NCI-H446 treated with DMSO at 0.1 percent for 48 hours (cell line): Measurements from ENCODE around the gene TMEM208.

Experiments
- DNase-seq: peaks from one replicate; lab custom pipeline; 2025; lab: John Stamatoyannopoulos, UW

Gene TMEM208

GRCh38 chr16:67250045-67250327 is 23.1 kb downstream of the TMEM208 start:
- DNase-seq = no peak

- DNase-seq = peak; percentile 61
These were observed 25.9 kb downstream of the TMEM208 start for GRCh38 chr16:67252609-67253497.

- DNase-seq = no peak
These were observed 28.0 kb downstream of the TMEM208 start for GRCh38 chr16:67254801-67255552.

- no peak for DNase-seq
These were observed 28.8 kb downstream of the TMEM208 start for GRCh38 chr16:67255553-67256221.

- no peak for DNase-seq
These were observed 29.8 kb downstream of the TMEM208 start for GRCh38 chr16:67256701-67257230.

GRCh38 chr16:67257486-67258160 is 30.7 kb downstream of the TMEM208 start:
- no peak for DNase-seq

- DNase-seq = no peak
These were observed 31.4 kb downstream of the TMEM208 start for GRCh38 chr16:67258161-67258835.

GRCh38 chr16:67259705-67260104 is 32.8 kb downstream of the TMEM208 start:
- DNase-seq = no peak

- DNase-seq = no peak
These were observed 33.6 kb downstream of the TMEM208 start for GRCh38 chr16:67260426-67261063.

GRCh38 chr16:67263201-67263600 is 36.3 kb downstream of the TMEM208 start:
- no peak for DNase-seq

GRCh38 chr16:67264277-67264676 is 37.3 kb downstream of the TMEM208 start:
- DNase-seq = no peak

- no peak for DNase-seq
These were observed 37.9 kb downstream of the TMEM208 start for GRCh38 chr16:67264866-67265265.

GRCh38 chr16:67265834-67266233 is 38.9 kb downstream of the TMEM208 start:
- no peak for DNase-seq

GRCh38 chr16:67268136-67268579 is 41.2 kb downstream of the TMEM208 start:
- DNase-seq = no peak

- no peak for DNase-seq
These were observed 42.8 kb downstream of the TMEM208 start for GRCh38 chr16:67269766-67270165.

GRCh38 chr16:67270931-67271338 is 44.0 kb downstream of the TMEM208 start:
- no peak for DNase-seq

GRCh38 chr16:67271446-67271845 is 44.5 kb downstream of the TMEM208 start:
- no peak for DNase-seq

- DNase-seq = no peak
These were observed 48.4 kb downstream of the TMEM208 start for GRCh38 chr16:67275321-67275720.

GRCh38 chr16:67277294-67277998 is 50.5 kb downstream of the TMEM208 start:
- peak; percentile 57 for DNase-seq
